ENCODE measurements around the gene VWA5B1.

GRCh38 chr1:20302108-20302471 lies 11.4 kb downstream of the VWA5B1 start:
- no peak for TF ChIP-seq POLR2AphosphoS5 (IDR thresholded peaks at IDR 0.05)
- no peak for TF ChIP-seq CTCF (IDR thresholded peaks at IDR 0.05 in 8 of 11, conservative IDR thresholded peaks at IDR 0.05 in 3 of 11)

All from spleen (tissue), 7 donors.